WERI-Rb-1 (cell line): ENCODE measurements around the gene RFC5.

Source experiments
- DNase-seq: peaks from one replicate; pipeline ENCODE4 v3.0.0-alpha.2; 2020
- H3K27ac ChIP-seq: fragments of 250-450 bp; sonication (Bioruptor Pico); 2 replicates; pipeline ENCODE4 v1.5.1; 2020; ENCODE audit warnings: mild to moderate bottlenecking, moderate library complexity
- H3K27me3 ChIP-seq: fragments of 250-450 bp; sonication (Bioruptor Pico); 2 replicates; pipeline ENCODE4 v1.5.1; 2021; ENCODE audit warnings: mild to moderate bottlenecking, low read depth, moderate library complexity; ENCODE audit not compliant: insufficient read depth, severe bottlenecking
- H3K36me3 ChIP-seq: fragments of 250-450 bp; sonication (Bioruptor Pico); 2 replicates; pipeline ENCODE4 v1.5.1; 2020; ENCODE audit warnings: mild to moderate bottlenecking, moderate library complexity
- H3K4me3 ChIP-seq: 2 replicates; pipeline ENCODE4 v1.5.1; 2011; ENCODE audit warnings: low read depth, mild to moderate bottlenecking, control low read depth, low read length
- H3K9me3 ChIP-seq: fragments of 250-450 bp; sonication (Bioruptor Pico); 2 replicates; pipeline ENCODE4 v1.5.1; 2021; ENCODE audit warnings: mild to moderate bottlenecking, moderate library complexity; ENCODE audit not compliant: severe bottlenecking
- CTCF ChIP-seq: IDR thresholded peaks from 2 replicates; pipeline ENCODE4 v1.5.1; 2011; ENCODE audit warnings: low read depth, mild to moderate bottlenecking, control low read depth, inconsistent platforms, low read length

RFC5 gene

GRCh38 chr12:118011377-118011776 is 5.1 kb upstream of the RFC5 start:
- Histone ChIP-seq H3K27ac (no peak overlapping the region), H3K36me3 (no peaks in the 10 kb centered on the region), H3K9me3 (no peaks in the 10 kb centered on the region), H3K4me3 (no peak overlapping the region), H3K27me3 (no peaks in the 10 kb centered on the region)
- TF ChIP-seq CTCF = no peak
- DNase-seq = no peak

GRCh38 chr12:118011961-118012360 is 4.5 kb upstream of the RFC5 start:
- H3K36me3 ChIP-seq = peaks cover 3% of the 10 kb centered on the region
- no peak for TF ChIP-seq CTCF
- H3K27ac ChIP-seq = no peak overlapping the region
- no peaks in the 10 kb centered on the region for H3K9me3 ChIP-seq
- DNase-seq = no peak
- no peak overlapping the region for H3K4me3 ChIP-seq
- H3K27me3 ChIP-seq = no peaks in the 10 kb centered on the region

- no peak for TF ChIP-seq CTCF
- no peaks in the 10 kb centered on the region for H3K27me3 ChIP-seq
- DNase-seq = no peak
- peaks cover 12% of the 10 kb centered on the region for H3K36me3 ChIP-seq
- no peaks in the 10 kb centered on the region for H3K9me3 ChIP-seq
- H3K4me3 ChIP-seq = no peak overlapping the region
- no peak overlapping the region for H3K27ac ChIP-seq
Measured at GRCh38 chr12:118013283-118013682, 3.2 kb upstream of the RFC5 start.

DNA sequence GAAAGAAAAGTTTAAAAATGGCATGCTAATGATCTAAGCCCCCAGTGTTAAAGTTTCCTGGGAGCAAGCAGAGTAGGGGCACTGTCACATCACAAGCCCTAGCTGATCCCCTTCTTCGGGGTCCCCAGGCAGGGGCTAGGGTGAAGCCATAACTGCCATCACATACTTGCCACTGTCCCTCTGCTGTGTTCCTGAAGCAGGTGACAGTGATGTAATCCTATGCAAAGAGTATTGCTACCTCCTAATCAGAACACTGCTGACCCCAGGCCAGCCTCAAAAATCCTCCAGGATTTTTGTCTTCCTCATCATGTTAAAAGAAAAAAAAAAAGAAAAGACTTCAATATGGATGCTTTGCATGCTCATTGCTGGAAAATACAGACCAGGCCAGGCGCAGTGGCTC is 1.2 kb upstream of the RFC5 start:
- Histone ChIP-seq H3K27ac (no peak overlapping the region), H3K27me3 (no peaks in the 10 kb centered on the region), H3K9me3 (no peaks in the 10 kb centered on the region), H3K36me3 (peaks cover 32% of the 10 kb centered on the region), H3K4me3 (no peak overlapping the region)
- TF ChIP-seq CTCF = no peak
- DNase-seq = no peak

DNA sequence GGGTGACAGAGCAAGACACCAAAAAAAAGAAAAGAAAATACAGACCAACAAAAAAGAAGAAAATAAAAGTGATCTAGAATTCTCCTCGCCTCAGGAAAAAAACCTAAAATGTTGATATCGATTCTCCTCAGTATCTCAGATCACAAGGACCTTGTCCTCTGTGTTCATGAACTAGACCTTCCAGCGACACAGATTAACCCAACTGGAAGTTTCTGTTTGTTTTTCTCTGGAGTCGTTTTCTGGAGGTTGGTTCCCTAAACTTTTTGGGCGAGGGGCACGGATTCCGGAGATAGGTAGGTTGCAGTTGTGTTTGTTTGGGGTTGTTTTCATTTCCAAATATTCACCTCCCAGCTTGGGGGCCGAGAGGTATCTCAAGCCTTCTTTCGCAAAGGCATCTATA is 559 bp upstream of the RFC5 start:
- Histone ChIP-seq H3K9me3 (no peaks in the 10 kb centered on the region), H3K27ac (peak overlapping the region; percentile 35; the same call in 1 of the 2 replicates), H3K27me3 (no peaks in the 10 kb centered on the region), H3K36me3 (peaks cover 39% of the 10 kb centered on the region), H3K4me3 (peak overlapping the region; percentile 76; the same call in 1 of the 2 replicates)
- TF ChIP-seq CTCF = no peak
- DNase-seq = no peak

- Histone ChIP-seq H3K4me3 (no peak overlapping the region), H3K9me3 (no peaks in the 10 kb centered on the region), H3K36me3 (peaks cover 57% of the 10 kb centered on the region), H3K27ac (no peak overlapping the region), H3K27me3 (no peaks in the 10 kb centered on the region)
- DNase-seq = no peak
- TF ChIP-seq CTCF = no peak
Measured at GRCh38 chr12:118017926-118018325, 1.4 kb downstream of the RFC5 start.
